Measurements from ENCODE around the gene MAPKBP1. TPM values are rescaled to one million over a fixed set of nuclear protein-coding genes. Genes with fewer than 3 reads are reported as not detected.

MAPKBP1 gene
- total and polyA plus RNA-seq, 2 of the 8 experiments (the other 6 are each of a cell fraction or from before 2014, with no cell fraction given), result 4.3 to 11.3 TPM

GRCh38 chr15:41854443-41854842 is 80.2 kb downstream of the MAPKBP1 start (continued):
- no peak for TF ChIP-seq BACH1 (IDR thresholded peaks at IDR 0.05; ENCODE audit: low read length)

All from H1 (cell line).